ENCODE data around the gene CA5A.
A peak's percentile ranks its signal among the peaks of the same experiment; 100 is the strongest.

CA5A gene

DNA sequence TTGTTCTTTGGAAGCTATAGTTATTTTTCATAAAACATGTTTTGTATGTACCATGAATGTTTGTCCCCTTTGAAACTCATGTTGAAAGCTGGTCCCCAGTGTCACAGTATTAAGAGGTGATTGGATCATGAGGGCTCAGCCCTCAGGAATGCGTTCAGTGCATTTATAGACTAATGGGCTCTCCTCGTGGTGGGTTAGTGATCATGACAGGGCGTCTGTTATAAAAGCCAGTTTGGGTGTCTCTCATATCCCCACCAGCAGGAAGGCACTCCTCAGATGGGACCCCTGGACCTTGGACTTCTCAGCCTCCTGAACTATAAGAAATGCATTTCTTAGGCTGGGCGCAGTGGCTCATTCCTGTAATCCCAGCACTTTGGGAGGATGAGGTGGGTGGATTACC is 25.3 kb upstream of the CA5A start:
- POLR2A ChIA-PET (ENCODE audit: low non-redundant PET): no interaction called here
- CTCF ChIA-PET: no interaction called here
- H3K27ac ChIP-seq: no peak overlapping the region
- no peak for DNase-seq (ENCODE audit: low spot score)
- TF ChIP-seq, protein P1, sequence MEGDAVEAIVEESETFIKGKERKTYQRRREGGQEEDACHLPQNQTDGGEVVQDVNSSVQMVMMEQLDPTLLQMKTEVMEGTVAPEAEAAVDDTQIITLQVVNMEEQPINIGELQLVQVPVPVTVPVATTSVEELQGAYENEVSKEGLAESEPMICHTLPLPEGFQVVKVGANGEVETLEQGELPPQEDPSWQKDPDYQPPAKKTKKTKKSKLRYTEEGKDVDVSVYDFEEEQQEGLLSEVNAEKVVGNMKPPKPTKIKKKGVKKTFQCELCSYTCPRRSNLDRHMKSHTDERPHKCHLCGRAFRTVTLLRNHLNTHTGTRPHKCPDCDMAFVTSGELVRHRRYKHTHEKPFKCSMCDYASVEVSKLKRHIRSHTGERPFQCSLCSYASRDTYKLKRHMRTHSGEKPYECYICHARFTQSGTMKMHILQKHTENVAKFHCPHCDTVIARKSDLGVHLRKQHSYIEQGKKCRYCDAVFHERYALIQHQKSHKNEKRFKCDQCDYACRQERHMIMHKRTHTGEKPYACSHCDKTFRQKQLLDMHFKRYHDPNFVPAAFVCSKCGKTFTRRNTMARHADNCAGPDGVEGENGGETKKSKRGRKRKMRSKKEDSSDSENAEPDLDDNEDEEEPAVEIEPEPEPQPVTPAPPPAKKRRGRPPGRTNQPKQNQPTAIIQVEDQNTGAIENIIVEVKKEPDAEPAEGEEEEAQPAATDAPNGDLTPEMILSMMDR (conservative IDR thresholded peaks at IDR 0.05; ENCODE audit: low read depth): no peak

DNA sequence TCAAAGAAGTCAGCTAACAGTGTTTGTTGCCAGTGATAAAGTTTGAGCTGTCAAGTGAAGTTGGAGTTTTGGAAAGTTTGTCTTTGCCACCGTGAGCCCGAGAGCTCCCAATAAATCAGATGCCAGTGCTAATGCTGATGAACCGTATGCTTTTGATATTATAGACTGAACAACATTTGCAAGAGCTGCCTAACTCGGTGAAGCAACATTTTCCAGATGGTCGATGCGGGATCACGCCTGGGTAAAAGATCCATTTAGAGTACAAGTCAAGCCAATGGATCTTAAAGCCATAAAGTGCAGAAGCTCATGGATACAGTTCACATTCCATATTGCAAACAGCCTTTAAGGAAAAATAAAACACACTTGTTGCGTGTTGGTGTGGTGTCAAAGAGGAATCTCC is 24.5 kb upstream of the CA5A start:
- CTCF ChIA-PET: no interaction called here
- no peak for DNase-seq (ENCODE audit: low spot score)
- TF ChIP-seq, protein P1 (conservative IDR thresholded peaks at IDR 0.05; ENCODE audit: low read depth): no peak
- H3K27ac ChIP-seq: no peak overlapping the region
- POLR2A ChIA-PET (ENCODE audit: low non-redundant PET): no interaction called here

DNA sequence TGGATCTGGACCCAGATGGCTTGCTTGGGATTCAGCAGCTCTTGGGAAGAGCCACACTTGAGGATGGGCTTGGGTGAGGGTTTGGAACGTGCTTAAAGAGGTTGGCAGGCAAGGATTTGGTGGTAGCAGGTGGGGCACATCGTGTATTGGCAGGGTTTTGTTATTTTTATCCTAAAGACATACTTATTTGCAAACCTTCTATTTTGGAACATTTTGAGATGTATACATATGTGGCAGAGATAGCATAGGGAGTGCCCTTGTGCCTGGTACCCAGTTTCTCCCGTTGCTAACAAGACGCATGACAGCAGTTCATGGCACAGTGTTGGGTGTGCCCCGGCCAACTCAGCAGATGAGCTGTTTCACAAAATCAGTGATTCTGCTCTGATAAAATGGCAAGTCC is 24.0 kb upstream of the CA5A start:
- H3K27ac ChIP-seq: no peak overlapping the region
- ChIA-PET CTCF (no interaction called here), POLR2A (ENCODE audit: low non-redundant PET) (no interaction called here)
- TF ChIP-seq, protein P1 (conservative IDR thresholded peaks at IDR 0.05; ENCODE audit: low read depth): no peak
- no peak for DNase-seq (ENCODE audit: low spot score)

DNA sequence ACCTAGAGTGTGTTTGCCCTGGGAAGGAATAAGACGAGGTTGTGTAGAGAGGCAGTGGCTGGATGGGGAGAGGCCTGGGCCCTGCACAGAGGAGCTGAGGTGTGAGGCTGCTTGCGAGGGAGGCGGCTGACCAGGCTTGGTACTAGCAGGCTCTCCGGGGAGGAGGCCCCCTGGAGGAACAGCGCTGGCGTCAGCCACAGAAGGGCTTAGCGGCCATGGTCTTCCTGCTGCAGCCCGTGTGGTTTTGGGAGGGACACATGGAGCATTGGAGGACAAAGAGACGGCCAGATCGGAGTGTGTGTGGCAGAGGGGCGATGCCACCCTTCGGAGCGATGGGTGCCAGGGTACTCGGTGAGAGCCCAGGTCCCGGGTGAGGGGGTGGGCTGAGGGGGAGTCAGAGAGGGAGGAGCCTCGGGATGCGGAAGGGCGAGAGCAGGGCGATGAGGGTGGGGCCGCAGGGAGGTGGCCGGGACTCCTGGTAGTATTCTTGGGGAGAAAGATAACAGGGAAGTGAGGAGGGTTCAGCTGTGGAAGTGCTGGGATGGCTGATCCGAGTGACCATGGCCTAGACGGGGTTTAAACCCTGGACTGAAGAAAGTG is 23.2 kb upstream of the CA5A start:
- H3K27ac ChIP-seq: no peak overlapping the region
- CTCF ChIA-PET: no interaction called here
- TF ChIP-seq, protein P1 (conservative IDR thresholded peaks at IDR 0.05; ENCODE audit: low read depth): no peak
- POLR2A ChIA-PET (ENCODE audit: low non-redundant PET): no interaction called here
- no peak for DNase-seq (ENCODE audit: low spot score)

DNA sequence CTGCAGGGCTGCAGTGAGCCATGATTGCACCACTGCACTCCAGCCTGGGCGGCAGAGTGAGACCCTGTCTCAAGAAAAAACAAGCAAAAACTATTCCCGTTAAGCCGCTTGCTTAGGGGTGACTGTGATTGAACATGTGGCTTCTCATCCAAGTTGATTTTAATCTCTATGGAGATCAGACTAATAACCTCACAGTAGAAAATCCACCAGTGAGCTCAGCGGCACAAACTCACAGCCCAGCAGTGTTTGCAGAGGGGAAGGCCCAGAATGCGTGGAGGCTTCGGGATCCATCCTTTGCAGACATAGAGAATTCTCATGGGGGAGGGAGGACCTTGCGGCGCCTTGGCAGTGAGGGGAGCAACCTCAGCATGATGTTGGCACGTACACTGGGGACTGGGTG is 22.3 kb upstream of the CA5A start:
- H3K27ac ChIP-seq: no peak overlapping the region
- ChIA-PET CTCF (no interaction called here), POLR2A (ENCODE audit: low non-redundant PET) (no interaction called here)

DNA sequence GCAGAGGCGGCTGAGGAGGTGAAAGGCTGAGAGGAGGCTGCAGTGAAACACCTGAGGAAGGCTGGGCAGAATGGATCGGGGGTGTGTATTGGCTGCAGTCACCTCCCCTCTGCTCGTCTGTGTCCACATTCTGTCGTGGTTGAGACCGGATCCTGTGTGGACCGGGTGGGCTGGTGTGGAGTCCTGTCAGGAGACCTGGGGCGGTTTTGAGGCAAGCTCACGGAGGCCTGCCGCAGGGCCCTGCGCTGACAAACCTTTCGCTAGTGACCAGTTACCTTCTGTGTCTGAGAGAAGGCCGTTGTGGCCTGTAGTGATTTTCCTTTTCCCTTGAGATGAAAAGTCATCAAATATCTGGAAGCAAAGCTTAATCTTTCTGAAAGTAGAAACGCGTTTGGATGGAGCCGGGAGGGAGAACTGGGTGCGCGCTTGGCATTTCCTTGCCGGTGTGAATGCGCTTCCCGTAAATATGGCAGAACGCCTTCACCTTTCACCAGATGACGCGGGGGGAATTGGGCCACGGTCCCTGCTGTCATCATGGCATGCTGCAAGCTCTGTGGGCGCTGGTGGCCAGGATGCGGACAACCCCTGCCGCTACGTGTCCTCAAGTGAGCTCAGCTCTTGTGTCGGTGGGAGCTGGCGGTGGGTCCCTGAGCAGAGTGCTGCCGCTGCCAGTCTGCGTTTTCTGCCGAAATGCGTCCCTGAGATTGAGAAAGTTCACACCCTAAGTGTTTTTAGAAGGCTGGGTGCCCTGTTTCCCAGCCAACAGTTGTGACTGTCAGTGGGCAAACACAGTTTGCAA is 21.2 kb upstream of the CA5A start:
- TF ChIP-seq, protein P1 (conservative IDR thresholded peaks at IDR 0.05; ENCODE audit: low read depth): no peak
- ChIA-PET CTCF (no interaction called here), POLR2A (ENCODE audit: low non-redundant PET) (no interaction called here)
- no peak for DNase-seq (ENCODE audit: low spot score)
- H3K27ac ChIP-seq: peak overlapping the region; percentile 3; the same call in 1 of the 2 replicates

More for the DNA sequence above, 22.3 kb upstream of the CA5A start:
- TF ChIP-seq, protein P1 (conservative IDR thresholded peaks at IDR 0.05; ENCODE audit: low read depth): no peak
- no peak for DNase-seq (ENCODE audit: low spot score)

All from RWPE1 (cell line).